Measurements from ENCODE around the gene NME7.
"Not testable (repeated sequence)": the region's sequence is repeated elsewhere in the genome, so short reads cannot be mapped to it uniquely, and the experiment has no call there.

Gene NME7

GRCh38 chr1:169367686-169368405, at the start of gene NME7, which contains the start of gene BLZF1:
TSS of gene NME7 (minus strand) at chr1:169367797. CDS start at chr1:169367710, 87 bp downstream.
TSS of gene BLZF1 (plus strand) at chr1:169368195. CDS start at chr1:169369523, 1,328 bp downstream.
- H3K36me3 ChIP-seq (replicated peaks): peaks cover 13% of the 10 kb centered on the region
- peak within 1 kb of the TSS; percentile 86 for H3K4me3 ChIP-seq (ENCODE audit: low read depth, low read length)
- in situ Hi-C loops (cut with HindIII; ENCODE audit: low pct_ligation_motif_present, low sequenced_read_pairs): no loop called here
- peak; percentile 98 for DNase-seq
- H3K27ac ChIP-seq: peak within 1 kb of the TSS; percentile 96
- TF ChIP-seq CTCF (IDR thresholded peaks at IDR 0.05; ENCODE audit: low read depth, low read length, missing control alignments): no peak
- H3K27me3 ChIP-seq (replicated peaks): no peaks in the 10 kb centered on the region

GRCh38 chr1:169414952-169415351, 47.4 kb upstream of the NME7 start:
- no peak overlapping the region for H3K27ac ChIP-seq
- DNase-seq: no peak

GRCh38 chr1:169408340-169408739, 40.7 kb upstream of the NME7 start:
- in situ Hi-C loops (cut with HindIII; ENCODE audit: low pct_ligation_motif_present, low sequenced_read_pairs); H3K36me3 ChIP-seq (replicated peaks); H3K27me3 ChIP-seq (replicated peaks); H3K27ac ChIP-seq; DNase-seq; H3K4me3 ChIP-seq (ENCODE audit: low read depth, low read length): not testable (repeated sequence)

More at GRCh38 chr1:169414952-169415351, 47.4 kb upstream of the NME7 start:
- H3K36me3 ChIP-seq (replicated peaks): no peaks in the 10 kb centered on the region
- H3K4me3 ChIP-seq (ENCODE audit: low read depth, low read length): no peak overlapping the region
- in situ Hi-C loops (cut with HindIII; ENCODE audit: low pct_ligation_motif_present, low sequenced_read_pairs): no loop called here
- H3K27me3 ChIP-seq (replicated peaks): no peaks in the 10 kb centered on the region
- TF ChIP-seq CTCF (IDR thresholded peaks at IDR 0.05; ENCODE audit: low read depth, low read length, missing control alignments): no peak

GRCh38 chr1:169402578-169402977, 35.0 kb upstream of the NME7 start:
- DNase-seq; H3K36me3 ChIP-seq (replicated peaks); H3K27me3 ChIP-seq (replicated peaks); H3K27ac ChIP-seq; in situ Hi-C loops (cut with HindIII; ENCODE audit: low pct_ligation_motif_present, low sequenced_read_pairs); H3K4me3 ChIP-seq (ENCODE audit: low read depth, low read length): not testable (repeated sequence)

- Histone ChIP-seq H3K36me3 (replicated peaks) (peaks cover 12% of the 10 kb centered on the region), H3K27ac (no peak overlapping the region), H3K4me3 (ENCODE audit: low read depth, low read length) (no peak overlapping the region), H3K27me3 (replicated peaks) (no peaks in the 10 kb centered on the region)
- in situ Hi-C loops (cut with HindIII; ENCODE audit: low pct_ligation_motif_present, low sequenced_read_pairs): no loop called here
- TF ChIP-seq CTCF (IDR thresholded peaks at IDR 0.05; ENCODE audit: low read depth, low read length, missing control alignments): no peak
- no peak for DNase-seq
Measured at GRCh38 chr1:169395955-169396354, 28.4 kb upstream of the NME7 start.

- no peaks in the 10 kb centered on the region for H3K27me3 ChIP-seq (replicated peaks)
- H3K4me3 ChIP-seq (ENCODE audit: low read depth, low read length): no peak overlapping the region
- peaks cover 26% of the 10 kb centered on the region for H3K36me3 ChIP-seq (replicated peaks)
- in situ Hi-C loops (cut with HindIII; ENCODE audit: low pct_ligation_motif_present, low sequenced_read_pairs): no loop called here
- no peak overlapping the region for H3K27ac ChIP-seq
- DNase-seq: no peak
- no peak for TF ChIP-seq CTCF (IDR thresholded peaks at IDR 0.05; ENCODE audit: low read depth, low read length, missing control alignments)
Measured at GRCh38 chr1:169392406-169392805, 24.8 kb upstream of the NME7 start.

- no peak for TF ChIP-seq CTCF (IDR thresholded peaks at IDR 0.05; ENCODE audit: low read depth, low read length, missing control alignments)
- Histone ChIP-seq H3K27ac (no peak overlapping the region), H3K36me3 (replicated peaks) (peaks cover 26% of the 10 kb centered on the region), H3K4me3 (ENCODE audit: low read depth, low read length) (no peak overlapping the region), H3K27me3 (replicated peaks) (no peaks in the 10 kb centered on the region)
- DNase-seq: no peak
- in situ Hi-C loops (cut with HindIII; ENCODE audit: low pct_ligation_motif_present, low sequenced_read_pairs): no loop called here
Measured at GRCh38 chr1:169390303-169390702, 22.7 kb upstream of the NME7 start.

Data from brain microvascular endothelial cell (primary cell).